ENCODE data around the gene MN1.

- TF ChIP-seq CTCF (IDR thresholded peaks at IDR 0.05) (no peak), POLR2A (IDR thresholded peaks at IDR 0.05) (no peak), EP300 (IDR thresholded peaks at IDR 0.05) (no peak), POLR2AphosphoS5 (IDR thresholded peaks at IDR 0.05) (peak in 1 of 3 donors; percentile 38)
These were observed 74.7 kb downstream of the MN1 start for GRCh38 chr22:27726686-27727449.
